ENCODE measurements around the gene STON2.
A peak's percentile ranks its signal among the peaks of the same experiment; 100 is the strongest.

STON2 gene

GRCh38 chr14:81416981-81417380, 16.9 kb upstream of the STON2 start:
- DNase-seq (ENCODE audit: low spot score): no peak

- DNase-seq (ENCODE audit: low spot score): no peak
Observed at GRCh38 chr14:81416194-81416952, 16.2 kb upstream of the STON2 start.

GRCh38 chr14:81415781-81416180, 15.7 kb upstream of the STON2 start:
- DNase-seq (ENCODE audit: low spot score): no peak

- no peak for DNase-seq (ENCODE audit: low spot score)
Observed at GRCh38 chr14:81414123-81414522, 14.0 kb upstream of the STON2 start.

- DNase-seq (ENCODE audit: low spot score): no peak
Observed at GRCh38 chr14:81412779-81413178, 12.7 kb upstream of the STON2 start.

- DNase-seq (ENCODE audit: low spot score): no peak
Observed at GRCh38 chr14:81408595-81408994, 8.5 kb upstream of the STON2 start.

- no peak for DNase-seq (ENCODE audit: low spot score)
Observed at GRCh38 chr14:81406863-81407262, 6.7 kb upstream of the STON2 start.

- DNase-seq (ENCODE audit: low spot score): no peak
Observed at GRCh38 chr14:81402123-81402495, 2.0 kb upstream of the STON2 start.

GRCh38 chr14:81401420-81402122, 1.4 kb upstream of the STON2 start:
- DNase-seq (ENCODE audit: low spot score): no peak

GRCh38 chr14:81400852-81401251, 728 bp upstream of the STON2 start:
- DNase-seq (ENCODE audit: low spot score): no peak

- DNase-seq (ENCODE audit: low spot score): no peak
Observed at GRCh38 chr14:81398196-81398891, 1.8 kb downstream of the STON2 start.

- DNase-seq (ENCODE audit: low spot score): no peak
Observed at GRCh38 chr14:81396113-81396512, 4.0 kb downstream of the STON2 start.

- DNase-seq (ENCODE audit: low spot score): no peak
Observed at GRCh38 chr14:81394739-81395138, 5.4 kb downstream of the STON2 start.

GRCh38 chr14:81392976-81393643, 7.0 kb downstream of the STON2 start:
- no peak for DNase-seq (ENCODE audit: low spot score)

- no peak for DNase-seq (ENCODE audit: low spot score)
Observed at GRCh38 chr14:81392052-81392451, 8.1 kb downstream of the STON2 start.

GRCh38 chr14:81390696-81391095, 9.4 kb downstream of the STON2 start:
- DNase-seq (ENCODE audit: low spot score): no peak

GRCh38 chr14:81388336-81388735, 11.8 kb downstream of the STON2 start:
- DNase-seq (ENCODE audit: low spot score): no peak

GRCh38 chr14:81386290-81386745, 13.8 kb downstream of the STON2 start:
- DNase-seq (ENCODE audit: low spot score): no peak

- DNase-seq (ENCODE audit: low spot score): no peak
Observed at GRCh38 chr14:81385886-81386285, 14.2 kb downstream of the STON2 start.

- DNase-seq (ENCODE audit: low spot score): no peak
Observed at GRCh38 chr14:81385419-81385818, 14.7 kb downstream of the STON2 start.

- DNase-seq (ENCODE audit: low spot score): peak; percentile 79
Observed at GRCh38 chr14:81384900-81385299, 15.2 kb downstream of the STON2 start.

- no peak for DNase-seq (ENCODE audit: low spot score)
Observed at GRCh38 chr14:81382517-81383225, 17.5 kb downstream of the STON2 start.

Measured in cerebellar cortex (tissue), 1 donor.